ENCODE results near the gene NPTXR.

GRCh38 chr22:38832005-38832978 lies 11.5 kb downstream of the NPTXR start:
- TF ChIP-seq CTCF (IDR thresholded peaks at IDR 0.05; ENCODE audit: low read depth, low read length, poor library complexity, severe bottlenecking) (no peak), EZH2phosphoT487 (IDR thresholded peaks at IDR 0.05; ENCODE audit: borderline replicate concordance, low read length) (no peak)
